HG03521 (cell line): ENCODE measurements around the gene ZSCAN2.
"Not testable (repeated sequence)": the region's sequence is repeated elsewhere in the genome, so short reads cannot be mapped to it uniquely, and the experiment has no call there.

Experiments used
- ATAC-seq: cut with Tn5 transposase; IDR thresholded peaks from one replicate; pipeline ENCODE4 v1.9.1; 2021; ENCODE audit warnings: mild to moderate bottlenecking, moderate library complexity; ENCODE audit not compliant: unreplicated experiment

Gene ZSCAN2

DNA sequence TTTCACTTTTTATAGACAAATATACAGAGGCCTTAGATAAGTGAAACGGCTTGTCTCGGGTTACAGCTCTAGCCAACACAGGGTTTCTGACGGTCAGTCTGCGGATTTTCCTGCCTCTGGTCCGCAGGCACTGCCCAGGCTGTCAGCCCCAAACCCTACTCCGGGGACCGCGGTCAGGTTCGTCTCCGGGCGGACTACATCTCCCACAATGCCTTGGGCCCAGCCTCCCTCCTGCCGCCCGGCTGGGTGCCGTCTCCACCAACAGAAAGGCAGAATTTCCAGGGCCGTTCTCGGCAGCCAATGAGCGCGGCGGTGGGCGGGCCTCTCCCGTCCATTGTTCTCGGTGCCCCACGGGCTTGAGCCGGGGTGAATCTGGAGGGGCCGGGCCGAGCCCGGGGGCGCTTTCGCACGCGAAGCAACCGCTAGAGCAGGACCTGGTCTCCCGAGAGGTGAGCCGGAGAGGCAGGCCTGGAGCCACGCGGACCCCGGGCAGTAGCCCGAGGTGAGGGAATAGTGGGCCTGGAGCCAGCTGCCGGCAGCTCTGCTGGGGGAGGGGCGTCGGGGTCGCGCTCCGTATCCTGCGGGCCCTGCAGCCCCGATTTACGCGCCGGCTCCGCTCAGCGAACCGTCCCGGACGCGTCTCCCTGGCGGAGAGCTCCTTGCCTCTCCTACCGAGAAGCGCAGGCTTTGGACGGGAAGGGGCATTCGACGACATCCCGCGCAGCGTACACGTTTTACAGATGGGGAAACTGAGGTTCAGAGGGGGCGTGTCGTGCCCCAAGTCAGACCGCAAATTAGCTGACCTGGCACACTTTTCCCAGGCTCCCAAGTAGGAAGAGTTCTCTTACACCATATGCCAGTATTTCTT, at the start of gene ZSCAN2:
TSS of gene ZSCAN2 (plus strand) at position 323 of the 868 bp plus-strand sequence. CDS start 2,919 bp downstream, outside the sequence.
- ATAC-seq: peak; percentile 94

DNA sequence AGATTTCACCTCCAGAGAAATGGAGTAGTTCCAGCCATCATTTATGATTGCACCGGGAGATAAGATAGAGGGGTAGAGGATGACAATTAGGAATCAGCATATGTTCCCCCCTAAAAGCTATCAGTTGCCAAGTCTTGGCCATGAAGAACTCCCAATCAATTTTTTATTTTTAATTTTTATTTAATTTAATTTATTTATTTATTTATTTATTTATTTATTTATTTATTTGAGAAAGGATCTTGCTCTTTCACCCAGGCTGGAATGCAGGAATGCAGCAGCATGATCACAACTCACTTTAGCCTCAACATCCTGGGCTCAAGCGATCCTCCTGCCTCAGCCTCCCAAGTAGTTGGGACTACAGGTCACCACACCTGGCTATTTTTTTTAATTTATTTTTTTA, 49.2 kb upstream of the ZSCAN2 start:
- not testable (repeated sequence) for ATAC-seq

DNA sequence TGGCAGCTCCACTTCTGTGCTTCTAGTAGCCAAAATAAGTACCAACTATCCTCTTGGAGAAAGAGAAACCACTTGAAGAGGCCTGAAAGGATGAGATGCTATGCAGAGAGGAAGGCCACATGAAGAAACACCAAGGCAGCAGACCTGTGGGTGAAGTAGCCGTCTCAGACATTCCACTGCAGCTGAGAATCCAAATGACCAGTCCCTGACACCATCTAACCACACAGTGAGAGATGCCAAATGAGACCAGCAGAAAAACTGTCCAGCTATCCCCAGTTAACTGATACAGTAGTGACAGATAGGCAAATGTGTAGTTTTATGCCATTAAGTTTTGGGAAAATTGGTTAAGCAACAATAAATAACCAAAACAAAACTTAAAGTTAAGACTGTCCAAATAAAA, 47.9 kb upstream of the ZSCAN2 start:
- ATAC-seq: no peak

DNA sequence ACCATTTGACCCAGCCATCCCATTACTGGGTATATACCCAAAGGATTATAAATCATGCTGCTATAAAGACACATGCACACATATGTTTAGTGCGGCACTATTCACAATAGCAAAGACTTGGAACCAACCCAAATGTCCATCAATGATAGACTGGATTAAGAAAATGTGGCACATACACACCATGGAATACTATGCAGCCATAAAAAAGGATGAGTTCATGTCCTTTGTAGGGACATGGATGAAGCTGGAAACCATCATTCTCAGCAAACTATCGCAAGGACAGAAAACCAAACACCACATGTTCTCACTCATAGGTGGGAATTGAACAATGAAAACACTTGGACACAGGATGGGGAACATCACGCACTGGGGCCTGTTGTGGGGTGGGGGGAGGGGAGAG, 44.1 kb upstream of the ZSCAN2 start:
- ATAC-seq: not testable (repeated sequence)

- ATAC-seq: not testable (repeated sequence)
These were observed 32.8 kb upstream of the ZSCAN2 start for GRCh38 chr15:84568021-84568420.

DNA sequence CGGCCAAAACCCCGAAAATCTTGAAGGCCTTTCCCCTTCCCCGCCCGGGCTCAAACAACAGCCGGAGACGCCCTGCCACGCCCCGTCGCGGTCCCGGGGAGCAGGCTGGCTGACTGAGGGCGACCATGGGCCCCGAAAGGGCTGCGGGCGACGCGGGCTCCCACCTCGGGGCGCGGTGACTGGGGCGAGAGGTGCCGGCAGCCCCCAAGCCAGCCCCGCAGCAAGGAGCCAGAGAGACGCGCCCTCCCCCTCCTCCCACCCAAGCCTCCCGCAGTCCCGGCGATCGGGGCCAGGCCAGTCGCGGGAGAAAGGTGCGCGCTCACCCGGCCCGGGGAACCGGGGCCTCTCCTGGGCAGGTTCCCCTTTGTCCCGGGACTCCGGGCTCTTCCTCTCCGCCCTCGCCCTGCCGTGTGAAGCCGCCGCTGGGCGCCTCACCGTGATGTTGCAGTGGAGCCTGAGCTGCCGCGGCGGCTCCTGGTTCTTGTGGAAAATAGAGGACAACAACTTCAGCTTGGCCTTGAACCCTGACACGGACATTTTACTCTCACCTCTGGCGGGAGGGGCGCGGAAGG, 30.6 kb upstream of the ZSCAN2 start:
- ATAC-seq: no peak

DNA sequence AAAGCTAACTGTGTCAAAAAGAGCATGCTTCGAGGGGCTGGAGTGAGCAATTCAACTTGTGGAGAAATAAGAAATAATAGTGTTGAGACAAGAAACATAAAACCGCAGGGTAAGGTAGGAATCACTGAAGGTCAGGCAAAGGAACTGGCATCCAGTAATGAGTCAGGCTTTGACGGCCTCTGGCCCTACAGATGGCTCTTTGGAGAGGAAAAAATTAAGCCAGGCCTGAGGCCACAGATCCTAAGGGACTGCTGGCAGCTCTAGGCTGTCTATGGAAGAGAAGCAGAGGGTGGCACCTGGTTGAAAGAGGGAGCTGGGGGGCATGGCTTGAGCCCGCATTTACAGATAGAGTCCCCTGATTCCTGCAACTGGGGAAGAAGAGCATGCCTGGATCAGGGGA, 28.6 kb upstream of the ZSCAN2 start:
- ATAC-seq: no peak

DNA sequence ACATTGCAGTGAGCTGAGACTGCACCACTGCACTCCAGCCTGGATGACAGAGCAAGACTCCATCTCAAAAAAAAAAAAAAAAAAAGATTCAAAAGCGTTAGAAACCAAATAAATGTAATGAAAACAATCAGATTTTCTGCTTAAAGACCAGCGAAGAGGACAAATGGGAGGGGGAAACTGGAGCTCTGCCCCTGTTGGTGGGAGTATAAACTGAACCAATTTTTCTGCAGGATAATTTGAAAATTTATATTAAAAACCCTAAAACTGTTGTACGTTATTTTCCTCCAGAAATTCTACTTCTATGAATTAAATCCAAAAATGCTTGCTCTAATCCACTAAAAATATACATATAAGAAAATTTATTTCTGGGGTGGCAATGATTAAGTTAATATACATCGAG, 25.3 kb upstream of the ZSCAN2 start:
- ATAC-seq: no peak

DNA sequence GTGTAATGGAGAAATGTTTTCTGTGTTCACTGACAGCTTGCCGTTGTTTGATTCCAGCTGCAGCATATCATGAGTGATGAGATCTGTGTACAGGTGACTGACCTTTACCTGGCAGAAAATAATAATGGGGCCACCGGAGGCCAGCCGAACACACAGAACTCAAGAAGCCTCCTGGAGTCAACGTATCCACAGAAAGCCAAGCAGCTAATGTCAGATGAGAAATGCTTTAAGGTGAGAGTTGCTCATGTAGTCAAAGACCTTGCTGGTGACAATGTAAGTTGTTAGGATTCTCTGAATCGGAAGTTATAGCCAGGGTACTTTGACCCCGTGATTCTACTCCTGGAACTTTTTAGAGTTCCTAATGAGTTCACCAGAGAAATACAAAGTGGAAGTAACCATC, 22.9 kb upstream of the ZSCAN2 start:
- ATAC-seq: not testable (repeated sequence)

DNA sequence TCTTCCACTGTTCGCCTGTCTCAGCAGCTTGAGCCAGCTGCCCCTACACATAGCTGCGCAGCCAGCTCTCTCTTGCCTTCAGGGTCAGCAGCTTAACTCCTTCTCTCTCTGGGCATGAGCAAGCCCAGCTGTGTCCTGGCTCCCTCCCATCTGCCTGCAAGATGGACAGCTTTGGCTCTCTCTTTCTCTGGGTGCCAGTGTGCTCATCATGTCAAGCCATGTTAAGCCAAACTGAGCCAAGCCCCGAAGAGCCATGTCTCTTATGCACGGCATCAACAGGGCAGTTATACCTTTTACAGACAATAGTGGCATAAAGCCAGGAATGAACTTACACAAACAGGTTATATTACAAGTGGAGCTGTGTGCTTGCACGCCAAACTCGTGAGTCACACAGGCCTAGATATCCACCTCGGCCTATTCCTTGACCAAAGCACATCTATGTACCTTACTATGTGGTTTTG, 21.5 kb upstream of the ZSCAN2 start:
- ATAC-seq: not testable (repeated sequence)

DNA sequence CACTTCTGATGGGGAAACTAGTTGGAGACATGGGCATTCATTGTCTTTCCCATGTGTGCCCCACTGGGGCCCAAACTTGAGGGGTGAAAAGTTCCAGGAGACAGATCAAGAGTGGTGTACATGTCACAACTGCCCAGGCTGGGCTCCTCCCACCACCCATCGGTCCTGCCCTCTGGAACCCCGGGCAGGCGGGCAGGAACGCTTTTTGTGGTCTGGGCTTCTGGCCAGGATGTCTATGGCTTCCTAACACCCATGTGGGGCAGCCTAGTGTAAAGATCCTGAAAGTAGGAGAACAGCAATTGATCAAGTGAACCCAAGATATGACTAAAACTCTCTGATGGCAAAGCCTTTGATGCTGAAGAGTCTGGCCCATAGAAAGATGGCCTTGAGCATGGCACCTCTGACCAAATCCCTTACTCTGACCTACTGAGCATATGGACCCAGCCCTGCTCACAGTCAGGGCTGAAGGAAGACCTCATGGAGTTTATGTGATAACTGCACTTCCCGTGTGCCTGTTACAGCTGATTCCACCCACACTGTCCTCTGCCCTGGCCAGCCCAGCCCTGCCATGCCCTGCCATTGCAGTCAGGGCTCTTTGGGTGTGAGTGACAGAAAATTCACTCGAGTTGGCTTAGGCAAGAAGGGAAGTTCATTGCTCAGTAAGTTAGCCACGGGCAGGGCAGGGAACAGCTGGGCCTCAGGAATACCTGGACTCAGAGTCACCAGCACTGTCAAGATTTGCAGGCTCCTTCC, 19.0 kb upstream of the ZSCAN2 start:
- ATAC-seq: not testable (repeated sequence)

DNA sequence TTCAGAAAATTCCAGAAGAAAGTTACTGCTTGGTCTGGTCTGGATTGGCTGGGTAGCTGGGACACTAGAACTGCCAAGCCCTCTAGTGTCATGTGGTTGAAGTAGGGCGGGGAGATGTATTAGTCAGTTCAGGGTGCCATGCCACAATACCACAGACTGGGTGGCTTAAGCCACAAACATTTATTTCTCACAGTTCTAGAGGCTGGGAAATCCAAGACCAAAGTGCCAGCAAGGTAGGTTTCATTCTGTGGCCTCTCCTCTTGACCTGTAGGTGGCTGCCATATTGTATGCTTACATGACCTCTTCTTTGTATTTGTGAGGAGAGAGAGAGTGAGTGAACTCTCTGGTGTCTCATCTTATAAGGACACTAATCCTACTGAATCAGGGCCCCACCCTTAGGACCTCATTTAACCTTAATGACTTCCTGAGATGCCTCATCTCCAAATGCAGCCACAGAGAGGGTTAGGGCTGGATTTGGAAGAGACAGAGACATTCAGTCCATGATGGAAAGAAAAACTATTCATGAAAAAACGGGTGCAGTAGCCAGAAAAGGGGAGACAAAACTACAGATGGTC, 18.1 kb upstream of the ZSCAN2 start:
- no peak for ATAC-seq

GRCh38 chr15:84583921-84584320, 16.9 kb upstream of the ZSCAN2 start:
- not testable (repeated sequence) for ATAC-seq

GRCh38 chr15:84586696-84587095, 14.1 kb upstream of the ZSCAN2 start:
- ATAC-seq: no peak

DNA sequence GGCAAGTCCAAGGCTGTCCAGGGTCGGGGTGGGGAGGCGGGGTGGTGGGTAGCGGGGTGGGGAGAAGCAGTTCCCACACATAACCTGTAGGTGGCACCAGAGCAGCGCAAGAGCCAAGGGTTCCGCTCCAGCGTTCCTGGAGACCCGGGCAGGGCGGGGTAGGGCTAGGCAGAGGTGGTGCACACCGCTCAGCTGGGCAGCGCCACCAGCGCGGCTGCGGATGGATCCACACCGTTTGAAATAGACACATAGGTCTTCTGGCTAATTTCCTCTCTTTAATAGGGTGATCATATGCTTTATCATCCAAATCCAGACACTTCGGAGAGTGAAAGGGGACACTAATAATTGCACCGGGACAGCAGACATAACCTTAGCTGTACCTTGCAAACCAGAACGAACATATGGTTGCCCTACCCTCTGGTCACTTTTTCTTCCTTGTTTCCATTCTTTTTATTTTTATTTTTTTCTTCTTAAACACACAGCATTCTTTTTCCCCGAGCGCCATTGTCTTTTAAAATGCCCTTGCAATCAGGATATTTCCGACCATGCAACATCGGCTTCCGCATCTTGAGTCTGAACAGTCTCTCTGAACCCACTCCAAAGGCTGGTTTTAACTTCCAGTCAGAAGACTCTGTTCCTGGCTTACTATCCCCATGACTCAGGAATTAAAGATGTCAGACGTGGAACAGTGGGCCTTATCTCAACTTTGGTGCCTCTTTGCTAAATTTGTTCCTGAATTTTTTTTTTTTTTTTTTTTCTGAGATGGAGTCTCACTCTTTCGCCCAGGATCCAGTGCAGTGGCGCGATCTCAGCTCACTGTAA, 12.5 kb upstream of the ZSCAN2 start:
- peak; percentile 97 for ATAC-seq

DNA sequence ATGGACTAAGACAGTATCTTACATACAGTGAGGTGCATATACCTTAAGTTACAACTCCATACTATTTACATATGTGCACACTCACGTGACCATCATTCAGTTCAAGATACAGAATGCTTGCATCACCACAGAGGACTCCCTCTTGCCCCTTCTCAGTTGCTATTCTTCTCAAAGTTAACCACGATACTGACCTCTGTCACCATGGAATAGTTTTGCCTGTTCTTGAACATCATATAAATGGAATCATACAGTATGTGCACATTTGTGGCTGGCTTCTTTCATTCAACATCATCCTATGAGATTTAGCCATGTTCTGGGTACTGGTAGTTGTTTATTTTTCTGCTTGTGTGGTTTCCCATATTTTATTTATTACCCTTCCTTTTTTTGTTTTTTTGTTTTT, 10.4 kb upstream of the ZSCAN2 start:
- ATAC-seq: no peak

- no peak for ATAC-seq
These were observed 9.0 kb upstream of the ZSCAN2 start for GRCh38 chr15:84591815-84592214.

GRCh38 chr15:84594617-84595290, 6.1 kb upstream of the ZSCAN2 start:
- no peak for ATAC-seq

GRCh38 chr15:84595660-84596059, 5.1 kb upstream of the ZSCAN2 start:
- ATAC-seq: no peak

- ATAC-seq: no peak
These were observed 3.5 kb upstream of the ZSCAN2 start for GRCh38 chr15:84597296-84597695.
